Lower leg skin (tissue), 3 donors: ENCODE data around the gene ZNF335.

ENCODE experiments used
- CTCF ChIP-seq, 3 donors: fragments of 450-650 bp; IDR thresholded peaks; one replicate each; pipeline ENCODE4 v1.5.1; 2016; ENCODE audit warnings: antibody characterized with exemption in 3 of 3, mild to moderate bottlenecking in 3 of 3, moderate library complexity in 2 of 3
- POLR2A ChIP-seq, 2 donors: fragments of 450-650 bp; IDR thresholded peaks; one replicate each; pipeline ENCODE4 v1.6.1; 2016 to 2017; ENCODE audit warnings: antibody characterized with exemption in 2 of 2, mild to moderate bottlenecking in 1 of 2, moderate library complexity in 1 of 2

GRCh38 chr20:45940053-45940452 is 31.9 kb downstream of the ZNF335 start:
- TF ChIP-seq CTCF (IDR thresholded peaks at IDR 0.05) (no peak), POLR2A (IDR thresholded peaks at IDR 0.05) (no peak)
